ENCODE measurements around the gene HRAS. TPM values are rescaled to one million over a fixed set of nuclear protein-coding genes. Genes with fewer than 3 reads are reported as not detected.

Gene HRAS
- total and polyA plus RNA-seq, 2 donors (not counting 3 experiments of a cell fraction or from before 2014, with no cell fraction given): 103 to 109 TPM

GRCh38 chr11:545171-545570, 9.8 kb upstream of the HRAS start:
- H3K36me3 ChIP-seq (ENCODE audit: control insufficient read depth in 2 of 2, extremely low read depth in 1 of 2, insufficient read depth in 2 of 2, low read length in 2 of 2): no peaks in the 10 kb centered on the region
- no peak overlapping the region for H3K4me2 ChIP-seq (ENCODE audit: insufficient read depth, low read length)
- intact Hi-C loops (cut with micrococcal nuclease) (no loop called here), dilution Hi-C loops (cut with MboI; ENCODE audit: extremely low pct_ligation_motif_present, low sequenced_read_pairs) (no loop called here)
- POLR2A ChIA-PET: no interaction called here
- FAIRE-seq: no peak
- no peak overlapping the region for H3K27ac ChIP-seq (ENCODE audit: insufficient read depth, low read depth, low read length)
- no peaks in the 10 kb centered on the region for H3K9me3 ChIP-seq (replicated peaks; ENCODE audit: control insufficient read depth, insufficient read depth, low read length)
- BruUV-seq (replicated peaks): no TSS peak
- no peak overlapping the region for H2AFZ ChIP-seq (ENCODE audit: low read depth, low read length)
- DNase-seq (ENCODE audit: low read depth, low spot score): no peak
- H3K9ac ChIP-seq (replicated peaks; ENCODE audit: extremely low read depth, insufficient read depth, low read length): no peak overlapping the region
- no peaks in the 10 kb centered on the region for H4K20me1 ChIP-seq (replicated peaks; ENCODE audit: control insufficient read depth, extremely low read depth, insufficient read depth, low read length)
- TF ChIP-seq EZH2 (IDR thresholded peaks at IDR 0.05; ENCODE audit: borderline replicate concordance, low read depth, low read length, severe bottlenecking): no peak
- TF ChIP-seq POLR2A (IDR thresholded peaks at IDR 0.05; ENCODE audit: low read depth, low read length): no peak
- TF ChIP-seq GATA2 (IDR thresholded peaks at IDR 0.05; ENCODE audit: insufficient read depth, insufficient read length, low read depth, low read length): no peak
- TF ChIP-seq MAX (IDR thresholded peaks at IDR 0.05; ENCODE audit: insufficient read depth, insufficient read length): no peak
- no peak for TF ChIP-seq FOS (IDR thresholded peaks at IDR 0.05; ENCODE audit: borderline replicate concordance, insufficient read depth, low read length)
- no peak for TF ChIP-seq MYC (IDR thresholded peaks at IDR 0.05; ENCODE audit: low read depth, low read length)
- no peak for TF ChIP-seq CTCF (IDR thresholded peaks at IDR 0.05; ENCODE audit: extremely low read depth in 1 of 2, insufficient read depth in 1 of 2, low read depth in 1 of 2, low read length in 2 of 2)
- TF ChIP-seq POLR2AphosphoS5 (IDR thresholded peaks at IDR 0.05; ENCODE audit: insufficient read depth, low read depth, low read length): no peak
- TF ChIP-seq JUN (IDR thresholded peaks at IDR 0.05; ENCODE audit: borderline replicate concordance, insufficient read depth, insufficient read length, low read depth): no peak
- no peaks in the 10 kb centered on the region for H3K4me1 ChIP-seq (ENCODE audit: control insufficient read depth, extremely low read depth, insufficient read depth, low read length)
- no peaks in the 10 kb centered on the region for H3K27me3 ChIP-seq (ENCODE audit: control insufficient read depth in 2 of 2, insufficient read depth in 2 of 2, low read length in 2 of 2)
- CTCF ChIA-PET: interaction anchor here (1.9 kb wide), 1 partner anchor 10 kb away, joined by 7 read pairs; no protein-coding TSS in a partner anchor
- H3K9me1 ChIP-seq (replicated peaks; ENCODE audit: control insufficient read depth, extremely low read depth, insufficient read depth, low read length): no peaks in the 10 kb centered on the region
- no peak overlapping the region for H3K4me3 ChIP-seq (replicated peaks in 1 of 3; ENCODE audit: insufficient read depth in 1 of 3, low read depth in 1 of 3, low read length in 3 of 3)
- no peaks in the 10 kb centered on the region for H3K79me2 ChIP-seq (ENCODE audit: control insufficient read depth, insufficient read depth, low read length)

Measured in endothelial cell of umbilical vein (primary cell).